Thyroid gland (tissue), 4 donors: ENCODE data around the gene LRRC28. TPM values are rescaled to one million over a fixed set of nuclear protein-coding genes. Genes with fewer than 3 reads are reported as not detected.

Source experiments
- DNase-seq, 2 donors: peaks; one replicate each; pipeline ENCODE4 v3.0.0-alpha.2; 2019
- H3K27ac ChIP-seq, 3 donors: fragments of 200-600 bp; sonication (generic); 1 replicate in 2 of 3; 2 replicates in 1 of 3; pipeline ENCODE4 v1.5.1; 2016 to 2019; ENCODE audit warnings: mild to moderate bottlenecking in 1 of 3, moderate library complexity in 1 of 3
- H3K27me3 ChIP-seq: fragments of 200-600 bp; sonication (generic); one replicate; pipeline ENCODE4 v1.5.1; 2019
- H3K36me3 ChIP-seq, 2 donors: fragments of 200-600 bp; sonication (generic); one replicate each; pipeline ENCODE4 v1.5.1; 2016 to 2019
- H3K4me1 ChIP-seq, 2 donors: fragments of 200-600 bp; sonication (generic); one replicate each; pipeline ENCODE4 v1.5.1; 2017 to 2019
- H3K4me3 ChIP-seq, 3 donors: fragments of 200-600 bp; sonication (generic); replicated peaks in 1 of 3; 1 replicate in 2 of 3; 2 replicates in 1 of 3; pipeline ENCODE4 v1.5.1; 2016; ENCODE audit warnings: mild to moderate bottlenecking in 1 of 3
- H3K9me3 ChIP-seq: fragments of 200-600 bp; sonication (generic); one replicate; pipeline ENCODE4 v1.5.1; 2017
- CTCF ChIP-seq, 6 experiments: fragments of 200-600 bp in 3 of 6; fragments of 450-650 bp in 3 of 6; sonication (generic) in 3 of 6; IDR thresholded peaks; one replicate each; pipeline ENCODE4 v1.5.1; 2016 to 2019; ENCODE audit warnings: antibody characterized with exemption in 6 of 6, mild to moderate bottlenecking in 2 of 6, inconsistent platforms in 1 of 6, moderate library complexity in 1 of 6
- POLR2A ChIP-seq, 2 donors: fragments of 450-650 bp; IDR thresholded peaks; one replicate each; pipeline ENCODE4 v1.6.1; 2017; ENCODE audit warnings: antibody characterized with exemption in 2 of 2, mild to moderate bottlenecking in 2 of 2, moderate library complexity in 1 of 2
- WGBS, 2 donors: methylation state at CpG; one replicate each; pipeline ENCODE4 v1.1.5; 2017; 5-methylcytosine and 5-hydroxymethylcytosine counted together
- intact Hi-C: fragments of 100-400 bp; cut with DNase I; formaldehyde crosslinking; loops from one replicate; pipeline ENCODE4 v1.15.1; 2023
- total RNA-seq, 4 donors: library from RNA; depleted of rRNA; stranded (reverse); fragments of >200 nt; gene quantifications; one replicate each; pipeline ENCODE4 v1.2.3, GENCODE V29; 2016

Gene LRRC28
- total RNA-seq, 4 donors from 2014 or later = 36.1 to 51.6 (median 44.8) TPM

DNA sequence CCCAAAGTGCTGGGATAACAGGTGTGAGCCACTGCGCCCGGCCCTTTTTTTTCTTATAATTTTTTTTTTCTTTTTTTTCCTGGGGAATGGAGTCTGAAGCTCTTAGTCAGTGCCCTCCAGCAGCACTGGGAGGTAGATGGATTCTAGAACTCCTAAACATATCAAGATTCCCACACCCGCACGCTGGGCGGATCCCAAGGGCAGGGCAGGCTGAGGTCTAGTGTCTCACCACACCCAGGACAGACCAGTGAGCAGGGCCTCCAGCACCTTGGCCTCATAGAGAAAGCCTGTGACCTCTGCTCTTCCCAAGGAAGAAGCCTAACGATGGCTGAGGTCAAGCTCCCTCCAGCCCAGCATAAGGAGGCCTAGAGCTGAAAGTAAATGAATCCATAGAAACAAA is 160.8 kb downstream of the LRRC28 start:
- Histone ChIP-seq H3K9me3 (no peaks in the 10 kb centered on the region), H3K36me3 (no peaks in the 10 kb centered on the region), H3K27ac (no peak overlapping the region), H3K4me1 (peaks cover 0 to 14% of the 10 kb centered on the region in 2 donors), H3K27me3 (no peaks in the 10 kb centered on the region), H3K4me3 (no peak overlapping the region)
- DNase-seq = no peak
- TF ChIP-seq POLR2A (IDR thresholded peaks at IDR 0.05) (no peak), CTCF (IDR thresholded peaks at IDR 0.05) (no peak)
- intact Hi-C loops = no loop called here
- 93 to 99% methylated on average over 6 of the region's 6 CpGs for WGBS, 2 donors

DNA sequence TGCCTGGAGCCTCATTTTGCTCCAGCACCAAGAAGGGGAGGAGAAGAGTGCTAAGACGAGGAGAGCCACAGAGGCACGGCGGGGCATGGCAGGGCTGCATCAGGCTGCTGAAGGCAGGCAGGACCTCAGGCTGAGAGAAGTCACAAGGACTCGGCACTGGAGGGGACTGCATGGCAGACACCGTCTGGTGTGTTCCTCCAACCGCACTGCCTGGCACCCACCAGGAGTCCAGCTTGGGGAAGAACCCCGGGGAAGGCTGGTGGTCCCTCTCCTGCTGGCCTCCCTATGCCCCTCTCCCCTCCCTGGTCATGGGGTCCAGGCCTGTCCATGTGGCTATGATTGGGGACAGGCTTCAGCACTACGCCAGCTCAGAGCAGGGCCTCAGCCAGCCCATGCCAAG is 161.3 kb downstream of the LRRC28 start:
- Histone ChIP-seq H3K4me1 (peaks cover 0 to 14% of the 10 kb centered on the region in 2 donors), H3K27ac (no peak overlapping the region), H3K27me3 (no peaks in the 10 kb centered on the region), H3K4me3 (no peak overlapping the region), H3K36me3 (no peaks in the 10 kb centered on the region), H3K9me3 (no peaks in the 10 kb centered on the region)
- WGBS, 2 donors = 71 to 86% methylated on average over 6 to 8 of the region's 8 CpGs
- TF ChIP-seq POLR2A (IDR thresholded peaks at IDR 0.05) (no peak), CTCF (IDR thresholded peaks at IDR 0.05) (no peak)
- DNase-seq = no peak
- intact Hi-C loops = no loop called here

DNA sequence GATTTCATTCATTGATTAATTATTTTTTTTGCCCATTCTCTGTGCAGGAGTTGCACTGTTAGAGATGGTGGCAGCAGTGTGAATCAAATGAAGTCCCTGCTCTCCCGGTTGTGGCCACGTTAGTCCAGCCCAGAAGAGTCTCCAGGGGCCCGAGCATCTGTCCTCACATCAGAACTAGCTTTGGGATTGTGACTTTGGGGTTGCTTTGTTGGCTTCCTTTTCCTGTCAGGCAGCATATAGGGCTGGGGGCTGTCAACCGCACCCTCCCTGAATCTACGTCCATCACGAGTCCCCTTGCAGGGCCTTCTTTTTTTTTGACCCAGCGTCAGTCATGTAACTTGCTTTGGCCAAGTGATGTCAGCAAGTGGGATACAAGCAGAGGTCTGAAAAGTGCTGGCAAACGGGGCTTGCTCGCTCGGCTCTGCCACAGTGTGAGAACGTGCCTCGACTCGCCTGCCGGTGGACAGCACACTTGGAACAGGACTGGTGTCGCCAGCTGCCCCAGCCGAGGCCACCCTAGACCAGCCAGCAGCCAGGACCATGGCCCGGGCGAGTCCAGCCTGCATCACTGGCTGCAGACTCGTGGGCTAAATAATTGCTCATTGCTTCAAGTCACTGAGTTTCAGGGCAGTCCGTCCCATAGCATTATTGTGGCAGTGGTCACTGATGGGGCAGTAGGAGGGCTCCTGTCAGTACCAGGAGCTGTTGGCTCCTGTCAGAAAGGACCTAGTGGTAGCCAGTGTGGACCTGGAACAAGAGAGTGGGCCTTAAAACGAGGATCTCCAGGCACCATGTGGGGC is 162.9 kb downstream of the LRRC28 start:
- TF ChIP-seq POLR2A (IDR thresholded peaks at IDR 0.05) (no peak), CTCF (IDR thresholded peaks at IDR 0.05) (no peak)
- Histone ChIP-seq H3K4me3 (no peak overlapping the region), H3K36me3 (no peaks in the 10 kb centered on the region), H3K27me3 (no peaks in the 10 kb centered on the region), H3K4me1 (peaks cover 0 to 3% of the 10 kb centered on the region in 2 donors), H3K27ac (no peak overlapping the region), H3K9me3 (no peaks in the 10 kb centered on the region)
- 90 to 93% methylated on average over 21 of the region's 21 CpGs for WGBS, 2 donors
- intact Hi-C loops = no loop called here
- no peak for DNase-seq

DNA sequence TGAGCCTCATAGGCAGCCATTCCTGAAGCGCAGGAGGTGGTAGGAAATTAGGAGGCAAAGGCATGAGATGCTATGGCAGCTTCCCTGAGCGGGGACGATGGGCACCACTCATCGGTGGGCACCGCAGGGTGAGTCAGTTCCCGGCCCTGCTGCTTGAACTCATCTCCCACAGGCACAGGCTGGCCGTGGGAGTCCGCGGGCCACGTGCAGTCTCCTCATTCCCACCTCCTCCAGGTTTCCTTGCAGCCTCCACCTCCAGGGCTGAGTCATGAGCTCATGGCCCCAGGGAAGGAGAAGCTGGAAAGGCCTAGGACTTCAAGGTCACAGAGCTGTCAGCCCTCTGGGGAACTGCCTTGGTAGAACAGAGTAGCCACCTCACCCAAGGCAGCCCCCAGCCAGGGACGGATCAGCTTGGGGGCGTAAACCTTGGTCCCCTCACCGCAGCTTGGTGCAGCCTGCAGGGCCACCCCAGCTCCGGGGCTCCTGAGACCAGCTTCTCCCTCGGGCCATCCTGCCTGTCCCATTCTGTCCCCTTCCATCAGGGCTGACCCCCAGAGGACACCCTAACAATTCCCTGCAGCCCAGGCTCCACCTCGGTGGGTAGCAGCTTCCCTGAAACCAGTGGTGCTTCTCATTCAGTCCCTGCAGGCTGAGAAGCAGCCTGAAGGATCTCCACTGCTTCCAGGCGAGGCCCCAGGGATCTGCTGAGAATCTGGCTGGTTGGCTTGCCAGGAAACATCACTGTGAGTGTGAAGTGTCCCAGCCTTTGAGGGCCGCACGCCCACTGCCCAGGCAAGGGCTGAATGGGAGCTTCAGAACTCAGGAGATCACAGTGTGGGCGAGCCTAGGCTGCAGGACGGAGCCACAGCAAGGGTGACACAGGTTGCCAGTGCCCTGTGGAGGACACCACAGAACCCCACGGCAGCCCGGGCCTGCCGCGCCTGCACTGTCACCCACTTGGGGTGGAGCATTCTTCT is 163.8 kb downstream of the LRRC28 start:
- no peaks in the 10 kb centered on the region for H3K9me3 ChIP-seq
- DNase-seq = no peak
- H3K4me3 ChIP-seq = no peak overlapping the region
- H3K4me1 ChIP-seq = no peaks in the 10 kb centered on the region
- no peaks in the 10 kb centered on the region for H3K36me3 ChIP-seq
- TF ChIP-seq CTCF (IDR thresholded peaks at IDR 0.05) = no peak
- TF ChIP-seq POLR2A (IDR thresholded peaks at IDR 0.05) = no peak
- intact Hi-C loops = no loop called here
- no peak overlapping the region for H3K27ac ChIP-seq
- H3K27me3 ChIP-seq = no peaks in the 10 kb centered on the region
- WGBS, 2 donors = 87 to 90% methylated on average over 16 to 23 of the region's 25 CpGs
